ENCODE measurements around the gene EXOC3L4. TPM values are rescaled to one million over a fixed set of nuclear protein-coding genes. Genes with fewer than 3 reads are reported as not detected.

EXOC3L4 gene
- polyA plus RNA-seq, 1 donor (not counting 4 experiments of a cell fraction or from before 2014, with no cell fraction given) = not detected

GRCh38 chr14:103139132-103140025 lies 44.9 kb downstream of the EXOC3L4 start:
- Histone ChIP-seq H3K9me3 (ENCODE audit: control insufficient read depth, low read depth, low read length) (no peaks in the 10 kb centered on the region), H3K27me3 (ENCODE audit: control insufficient read depth, extremely low read depth, insufficient read depth, low read length) (peaks cover 35% of the 10 kb centered on the region), H3K27ac (ENCODE audit: control insufficient read depth, insufficient read depth, low read length) (no peak overlapping the region), H3K9ac (ENCODE audit: control insufficient read depth, extremely low read depth, insufficient read depth, low read length) (no peak overlapping the region), H3K79me2 (ENCODE audit: control insufficient read depth, insufficient read depth, low read length) (no peaks in the 10 kb centered on the region), H3K4me2 (ENCODE audit: control insufficient read depth, extremely low read depth, insufficient read depth, low read depth, low read length) (no peak overlapping the region), H4K20me1 (ENCODE audit: control insufficient read depth, extremely low read depth, insufficient read depth, low read length) (no peaks in the 10 kb centered on the region), H3K36me3 (ENCODE audit: control insufficient read depth in 2 of 2, extremely low read depth in 1 of 2, insufficient read depth in 2 of 2, low read length in 2 of 2) (no peaks in the 10 kb centered on the region), H3K9me1 (ENCODE audit: control insufficient read depth, extremely low read depth, insufficient read depth, low read length) (no peaks in the 10 kb centered on the region), H3K4me1 (ENCODE audit: control insufficient read depth, extremely low read depth, insufficient read depth, low read length) (peaks cover 8% of the 10 kb centered on the region), H2AFZ (ENCODE audit: control insufficient read depth, low read length) (no peak overlapping the region), H3K4me3 (ENCODE audit: control insufficient read depth in 2 of 3, extremely low read depth in 1 of 3, insufficient read depth in 2 of 3, low read depth in 1 of 3, low read length in 3 of 3) (no peak overlapping the region)
- TF ChIP-seq EZH2 (IDR thresholded peaks at IDR 0.05; ENCODE audit: low read length) (no peak), CTCF (optimal IDR thresholded peaks at IDR 0.05 in 1 of 3, IDR thresholded peaks at IDR 0.05 in 1 of 3, conservative IDR thresholded peaks at IDR 0.05 in 1 of 3; ENCODE audit: extremely low read depth in 1 of 3, insufficient read depth in 2 of 3, low read length in 3 of 3) (no peak)
- no peak for DNase-seq (ENCODE audit: low read depth, low spot score)
- dilution Hi-C loops (cut with MboI; ENCODE audit: extremely low pct_ligation_motif_present, low sequenced_read_pairs) = no loop called here
- FAIRE-seq = no peak

GRCh38 chr14:103140316-103141109 lies 46.0 kb downstream of the EXOC3L4 start:
- Histone ChIP-seq H3K27me3 (ENCODE audit: control insufficient read depth, extremely low read depth, insufficient read depth, low read length) (peaks cover 35% of the 10 kb centered on the region), H2AFZ (ENCODE audit: control insufficient read depth, low read length) (no peak overlapping the region), H3K4me2 (ENCODE audit: control insufficient read depth, extremely low read depth, insufficient read depth, low read depth, low read length) (no peak overlapping the region), H3K4me1 (ENCODE audit: control insufficient read depth, extremely low read depth, insufficient read depth, low read length) (peaks cover 8% of the 10 kb centered on the region), H3K4me3 (ENCODE audit: control insufficient read depth in 2 of 3, extremely low read depth in 1 of 3, insufficient read depth in 2 of 3, low read depth in 1 of 3, low read length in 3 of 3) (no peak overlapping the region), H3K9me3 (ENCODE audit: control insufficient read depth, low read depth, low read length) (no peaks in the 10 kb centered on the region), H3K9me1 (ENCODE audit: control insufficient read depth, extremely low read depth, insufficient read depth, low read length) (no peaks in the 10 kb centered on the region), H3K9ac (ENCODE audit: control insufficient read depth, extremely low read depth, insufficient read depth, low read length) (no peak overlapping the region), H3K27ac (ENCODE audit: control insufficient read depth, insufficient read depth, low read length) (no peak overlapping the region), H3K36me3 (ENCODE audit: control insufficient read depth in 2 of 2, extremely low read depth in 1 of 2, insufficient read depth in 2 of 2, low read length in 2 of 2) (no peaks in the 10 kb centered on the region), H3K79me2 (ENCODE audit: control insufficient read depth, insufficient read depth, low read length) (no peaks in the 10 kb centered on the region), H4K20me1 (ENCODE audit: control insufficient read depth, extremely low read depth, insufficient read depth, low read length) (no peaks in the 10 kb centered on the region)
- TF ChIP-seq EZH2 (IDR thresholded peaks at IDR 0.05; ENCODE audit: low read length) (no peak), CTCF (optimal IDR thresholded peaks at IDR 0.05 in 1 of 3, IDR thresholded peaks at IDR 0.05 in 1 of 3, conservative IDR thresholded peaks at IDR 0.05 in 1 of 3; ENCODE audit: extremely low read depth in 1 of 3, insufficient read depth in 2 of 3, low read length in 3 of 3) (no peak)
- no peak for FAIRE-seq
- dilution Hi-C loops (cut with MboI; ENCODE audit: extremely low pct_ligation_motif_present, low sequenced_read_pairs) = no loop called here
- DNase-seq (ENCODE audit: low read depth, low spot score) = no peak
